GM18951 (cell line): ENCODE results near the gene MAFG.

Source experiments
- POLR2A ChIP-seq: IDR thresholded peaks from 4 replicates; pipeline ENCODE4 v1.6.1; 2011; ENCODE audit warnings: mild to moderate bottlenecking; ENCODE audit not compliant: insufficient read length, insufficient read depth; ENCODE audit errors: extremely low read depth
- in situ Hi-C: fragments of 300-500 bp; cut with MboI; formaldehyde crosslinking; loops from one replicate; pipeline ENCODE4 v1.12.0; 2022; ENCODE audit warnings: low sequenced_read_pairs, mixed read lengths, inconsistent platforms; ENCODE audit not compliant: unreplicated experiment

The MAFG gene

DNA sequence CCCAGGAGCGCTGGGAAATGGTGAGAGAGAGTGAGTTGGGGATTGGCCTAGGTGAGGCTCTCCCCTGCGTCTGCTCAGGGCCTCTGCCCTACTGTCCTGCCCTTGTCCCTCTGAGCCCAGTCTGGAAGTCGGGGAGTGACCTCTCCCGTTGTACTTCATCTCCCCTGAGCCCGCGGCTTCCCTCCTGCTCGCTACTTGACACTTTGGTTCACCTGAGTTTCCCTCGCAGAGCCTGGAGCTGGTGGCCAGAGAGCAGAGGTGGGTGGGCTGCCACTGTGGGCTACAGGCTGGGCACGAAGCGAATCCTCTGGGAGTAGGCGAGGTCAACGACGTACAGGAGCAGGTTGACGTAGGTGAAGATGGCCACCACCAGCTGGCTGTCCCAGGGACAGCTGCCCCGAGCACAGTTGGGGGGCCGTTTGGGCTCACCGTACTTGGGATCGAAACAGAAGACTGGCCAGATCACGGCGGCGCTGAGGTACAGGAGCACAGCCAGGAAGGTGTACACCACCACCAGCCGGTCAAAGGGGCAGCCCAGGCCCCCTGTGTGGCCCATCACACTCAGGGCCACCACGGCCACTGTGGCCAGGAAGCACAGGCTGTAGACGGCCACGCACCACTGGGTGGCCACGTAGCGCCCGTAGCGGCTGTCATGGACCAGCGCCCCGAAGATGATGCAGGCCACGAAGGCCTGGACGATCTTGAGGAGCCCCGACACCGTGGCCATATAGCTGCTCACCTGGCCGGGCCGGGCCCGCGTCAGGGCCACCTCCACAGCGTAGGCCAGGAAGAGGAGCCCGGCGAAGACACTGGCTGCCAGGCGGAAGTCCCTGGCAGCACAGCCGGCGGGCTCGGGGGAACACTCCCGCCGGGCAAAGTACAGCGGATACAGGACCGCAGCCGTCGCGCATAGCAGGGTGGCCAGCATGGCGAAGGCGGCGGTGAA, 13.3 kb upstream of the MAFG start:
- no peak for TF ChIP-seq POLR2A

DNA sequence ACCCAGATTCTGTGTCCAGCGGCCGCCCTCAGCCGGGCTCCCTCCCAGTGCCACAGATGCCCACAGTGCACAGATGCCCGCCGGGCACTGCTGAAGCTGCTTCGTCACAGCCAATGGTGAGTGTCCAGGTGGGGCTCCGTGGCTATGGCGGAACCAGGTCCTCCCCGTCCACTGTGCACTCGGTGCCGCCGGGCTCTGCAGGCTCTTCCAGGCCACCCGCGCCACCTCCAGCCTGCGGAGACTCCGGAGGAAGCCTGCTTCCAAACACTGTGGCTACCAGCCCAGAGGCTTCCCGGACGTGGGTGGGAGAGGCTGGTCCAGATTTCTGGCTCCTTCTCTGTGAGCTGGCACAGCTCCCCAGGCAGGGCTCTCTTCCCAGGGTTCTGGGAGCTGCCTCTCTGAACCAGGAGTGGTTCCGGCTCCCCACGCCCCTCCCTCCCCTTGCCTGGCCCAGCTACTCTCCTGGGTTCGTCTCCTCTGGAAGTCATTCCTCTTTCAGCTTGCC, 12.4 kb upstream of the MAFG start:
- in situ Hi-C loops = no loop called here
- TF ChIP-seq POLR2A = no peak

More for the DNA sequence above, 13.3 kb upstream of the MAFG start:
- in situ Hi-C loops = no loop called here

DNA sequence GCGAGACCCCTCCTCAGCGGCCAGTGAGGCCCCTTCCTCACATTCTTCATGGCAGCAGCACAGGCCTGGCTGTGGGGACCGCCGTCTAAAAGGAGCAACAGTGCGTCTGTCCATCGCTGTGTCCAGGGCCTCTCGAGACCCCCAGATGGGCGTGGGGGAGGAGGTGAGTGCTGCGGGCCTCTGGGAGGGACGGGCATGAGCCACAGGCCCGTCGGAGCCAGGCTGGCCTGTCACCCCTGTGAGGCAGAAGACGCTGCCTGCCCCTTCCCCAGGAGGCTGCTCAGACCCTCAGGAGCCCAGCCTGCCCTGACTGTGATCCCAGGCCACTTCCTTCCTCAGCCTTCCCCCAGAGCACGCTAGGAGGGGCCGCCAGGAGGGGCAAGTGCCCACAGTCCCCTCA, 11.7 kb upstream of the MAFG start:
- in situ Hi-C loops = no loop called here
- TF ChIP-seq POLR2A = no peak

DNA sequence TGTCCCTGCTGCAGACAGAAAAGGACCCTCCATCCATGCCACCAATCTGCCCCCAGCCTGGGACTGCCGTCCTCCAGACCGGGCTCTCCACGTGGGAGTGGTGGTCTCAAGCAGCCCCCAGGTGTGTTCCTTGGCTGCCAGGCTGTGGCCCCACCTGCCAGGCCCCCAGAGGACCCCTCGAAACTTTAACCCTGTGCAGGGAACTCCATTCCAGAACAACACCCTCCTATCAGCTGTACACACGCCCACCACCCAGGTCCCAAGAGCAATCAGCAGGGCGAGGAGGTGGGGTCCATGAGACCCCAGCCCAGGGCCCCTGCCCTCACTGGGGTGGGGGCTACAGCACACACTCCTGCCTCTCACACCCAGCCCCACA, 8.2 kb upstream of the MAFG start:
- in situ Hi-C loops = no loop called here
- no peak for TF ChIP-seq POLR2A

DNA sequence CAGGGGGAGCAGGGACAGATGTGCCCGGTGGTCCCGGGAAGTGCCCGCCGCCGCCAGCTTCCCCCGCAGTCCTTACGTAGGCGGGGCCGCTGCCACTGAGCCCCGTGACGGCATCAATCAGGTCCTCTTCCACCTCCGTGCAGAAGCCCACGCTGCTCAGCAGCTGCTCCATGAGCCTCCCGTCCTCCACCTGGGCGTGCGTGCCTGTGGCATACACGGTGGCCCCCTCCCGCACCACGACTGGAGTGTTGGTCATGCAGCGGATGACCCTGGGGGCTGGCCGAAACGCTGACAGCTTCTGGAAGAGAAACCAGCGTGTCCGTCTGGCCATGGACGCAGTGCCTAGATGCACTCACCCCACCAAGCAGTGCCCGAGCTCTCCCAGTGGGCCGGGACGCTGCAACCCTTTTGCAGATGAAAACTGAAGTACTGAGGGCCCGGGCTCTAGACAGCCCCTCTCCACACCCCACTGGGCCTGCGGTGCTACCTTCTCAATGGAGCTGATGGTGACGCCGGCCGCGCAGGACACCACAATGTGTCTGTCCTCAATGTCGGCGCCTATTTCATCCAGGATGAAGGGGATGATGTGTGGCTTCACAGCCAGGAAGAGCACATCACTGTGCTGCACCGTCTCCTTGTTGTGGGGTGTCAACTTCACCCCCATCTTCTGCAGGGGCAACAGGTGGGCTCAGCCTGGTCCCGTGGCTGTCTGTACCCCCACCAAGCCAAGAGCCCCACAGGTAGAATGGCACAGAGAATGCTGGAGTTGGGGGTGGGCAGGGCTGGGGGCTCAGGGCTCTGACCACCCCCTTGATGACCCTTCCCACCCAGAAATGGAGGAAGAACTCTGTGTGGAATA, 7.5 kb upstream of the MAFG start:
- no peak for TF ChIP-seq POLR2A
- in situ Hi-C loops = no loop called here

DNA sequence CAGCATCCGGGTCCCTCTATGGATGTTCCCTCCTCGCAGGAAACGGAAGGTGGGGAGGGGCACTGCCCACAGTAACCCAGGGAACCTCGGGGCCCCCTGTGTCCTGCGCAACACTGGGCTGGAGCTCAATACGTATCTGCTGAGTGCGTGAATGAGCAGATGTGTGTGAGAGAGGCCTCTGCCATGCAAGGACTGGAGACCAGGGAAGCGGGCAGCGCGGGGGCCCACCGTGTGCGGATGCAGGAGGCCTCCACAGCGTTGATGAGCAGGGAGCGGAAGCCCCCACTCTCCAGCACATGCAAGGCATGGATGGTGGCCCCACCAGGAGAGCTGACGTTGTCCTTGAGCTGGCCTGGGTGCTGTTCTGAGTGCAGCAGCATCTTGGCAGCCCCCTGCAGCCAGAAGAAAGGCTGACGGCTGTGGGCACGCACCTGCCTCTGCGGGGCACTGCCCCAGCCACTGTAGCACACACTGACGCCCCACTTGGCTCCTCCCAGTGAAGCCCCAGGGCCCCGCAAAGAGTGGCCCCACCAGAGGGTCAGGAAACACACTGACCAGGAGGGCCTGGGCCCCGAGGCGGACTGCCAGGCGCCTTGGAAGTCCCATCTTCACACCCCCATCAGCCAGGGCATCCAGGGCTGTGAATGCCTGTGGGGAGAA, 6.7 kb upstream of the MAFG start:
- no peak for TF ChIP-seq POLR2A
- in situ Hi-C loops = no loop called here

DNA sequence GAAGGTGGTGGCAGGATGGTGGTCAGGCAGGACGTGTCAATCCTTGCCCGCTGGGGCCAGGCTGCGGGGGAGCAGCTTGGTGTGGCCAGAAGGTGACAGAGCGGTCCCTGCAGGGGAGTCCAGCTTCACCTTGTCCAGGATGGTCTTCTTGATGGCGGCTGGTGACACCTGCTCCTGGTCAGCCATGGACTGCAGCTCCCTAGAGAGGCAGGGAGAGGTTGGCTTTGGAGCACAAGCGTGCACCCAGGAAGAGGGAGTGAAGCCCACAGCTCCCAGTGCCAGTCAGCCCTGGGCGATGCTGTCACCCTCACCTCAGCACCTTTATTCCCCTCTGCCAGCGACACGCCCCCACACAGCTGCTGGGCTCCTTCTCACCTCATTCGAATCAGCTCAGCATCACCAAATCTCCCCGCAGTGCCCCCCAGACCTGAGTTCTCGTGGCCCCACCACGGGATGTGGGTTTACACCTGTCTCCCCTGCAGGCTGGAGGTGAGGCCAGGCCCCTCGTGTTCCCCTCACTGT, 5.7 kb upstream of the MAFG start:
- in situ Hi-C loops = no loop called here
- peak; percentile 7 for TF ChIP-seq POLR2A

DNA sequence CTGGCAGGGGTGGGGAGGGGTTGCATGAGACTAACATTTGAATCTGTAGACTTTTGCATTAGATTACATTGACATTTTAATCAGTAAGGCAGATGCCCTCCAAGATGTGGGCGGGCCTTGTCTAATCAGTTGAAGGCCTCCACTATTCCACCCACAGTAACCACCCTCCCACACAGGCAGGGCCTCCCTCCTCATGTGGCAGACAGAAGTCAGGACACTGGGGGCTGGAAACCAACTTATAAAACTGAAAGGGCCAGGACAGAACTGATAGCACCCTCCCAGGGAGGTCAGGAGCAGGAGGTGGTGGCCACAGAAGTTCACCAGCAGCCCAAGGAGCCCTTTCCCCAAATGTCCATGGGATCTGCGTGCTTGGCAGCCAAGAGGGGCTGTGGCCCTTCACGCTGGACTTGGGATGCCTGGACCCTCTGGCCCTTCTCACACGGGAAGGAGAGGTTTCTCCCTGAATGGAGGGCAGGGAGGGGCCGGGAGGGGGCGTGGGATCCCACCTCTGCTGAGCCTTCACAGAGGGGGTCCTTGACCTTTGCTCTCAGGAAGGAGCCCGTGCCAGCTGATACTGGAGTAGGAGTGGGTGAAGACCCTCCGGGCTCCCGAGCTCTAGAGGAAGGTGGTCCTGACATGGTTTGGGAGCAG, 4.9 kb upstream of the MAFG start:
- in situ Hi-C loops = no loop called here
- TF ChIP-seq POLR2A = no peak

DNA sequence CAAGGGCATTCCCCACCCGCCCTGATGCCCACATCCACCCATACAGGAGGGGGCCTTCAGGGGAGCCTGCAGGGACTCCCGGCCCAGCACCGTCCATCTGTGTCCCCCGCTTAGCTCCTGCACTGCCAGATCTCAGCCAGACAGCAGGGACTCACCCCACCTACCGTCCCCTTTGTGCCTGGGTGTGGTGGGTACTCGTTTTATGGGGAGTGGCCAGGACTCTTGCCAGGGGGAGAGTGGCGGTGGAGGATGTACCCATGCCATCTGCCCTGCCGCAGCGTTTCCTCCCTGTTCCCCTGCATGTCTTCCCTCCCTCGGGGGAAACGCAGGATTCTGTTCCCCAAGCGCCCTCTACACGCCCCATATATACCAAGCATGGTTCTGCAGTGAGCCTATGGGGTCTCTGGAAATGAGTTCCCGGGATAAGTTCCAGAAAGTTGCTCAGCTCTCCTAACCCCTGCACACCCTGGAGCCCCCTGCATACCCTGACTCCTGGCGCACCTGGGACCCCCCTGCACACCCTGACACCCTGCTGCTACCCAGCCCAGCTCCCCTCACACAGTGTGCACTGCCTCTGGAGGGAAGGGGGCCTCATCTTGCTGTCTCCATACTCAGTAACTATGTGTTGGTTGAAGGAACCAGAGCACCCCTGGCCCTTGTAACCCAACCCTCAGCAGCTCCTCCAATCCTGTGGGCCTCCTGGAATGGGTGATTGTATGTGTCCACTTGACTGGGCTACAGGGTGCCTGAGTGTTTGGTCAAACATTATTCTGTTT, 4.2 kb upstream of the MAFG start:
- in situ Hi-C loops = no loop called here
- no peak for TF ChIP-seq POLR2A

DNA sequence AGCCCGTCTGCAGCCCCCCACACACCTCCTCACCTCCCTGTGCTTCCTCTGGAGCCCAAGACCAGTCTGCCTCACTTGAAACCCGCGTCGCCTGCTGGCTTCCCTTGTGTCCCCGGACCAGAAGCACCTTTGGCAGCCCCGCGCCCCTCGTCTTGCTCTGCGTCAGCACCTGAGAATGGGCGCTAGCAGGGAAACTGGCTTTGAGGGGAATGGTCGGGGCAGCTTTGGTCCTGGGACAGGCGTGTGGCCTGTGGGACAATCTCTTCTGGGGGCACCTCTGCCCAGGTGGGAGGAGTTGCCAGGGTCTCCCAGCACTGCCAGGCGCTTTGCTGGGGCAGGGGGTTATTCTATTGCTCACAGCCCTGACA, 3.6 kb upstream of the MAFG start:
- in situ Hi-C loops = no loop called here
- TF ChIP-seq POLR2A = no peak

DNA sequence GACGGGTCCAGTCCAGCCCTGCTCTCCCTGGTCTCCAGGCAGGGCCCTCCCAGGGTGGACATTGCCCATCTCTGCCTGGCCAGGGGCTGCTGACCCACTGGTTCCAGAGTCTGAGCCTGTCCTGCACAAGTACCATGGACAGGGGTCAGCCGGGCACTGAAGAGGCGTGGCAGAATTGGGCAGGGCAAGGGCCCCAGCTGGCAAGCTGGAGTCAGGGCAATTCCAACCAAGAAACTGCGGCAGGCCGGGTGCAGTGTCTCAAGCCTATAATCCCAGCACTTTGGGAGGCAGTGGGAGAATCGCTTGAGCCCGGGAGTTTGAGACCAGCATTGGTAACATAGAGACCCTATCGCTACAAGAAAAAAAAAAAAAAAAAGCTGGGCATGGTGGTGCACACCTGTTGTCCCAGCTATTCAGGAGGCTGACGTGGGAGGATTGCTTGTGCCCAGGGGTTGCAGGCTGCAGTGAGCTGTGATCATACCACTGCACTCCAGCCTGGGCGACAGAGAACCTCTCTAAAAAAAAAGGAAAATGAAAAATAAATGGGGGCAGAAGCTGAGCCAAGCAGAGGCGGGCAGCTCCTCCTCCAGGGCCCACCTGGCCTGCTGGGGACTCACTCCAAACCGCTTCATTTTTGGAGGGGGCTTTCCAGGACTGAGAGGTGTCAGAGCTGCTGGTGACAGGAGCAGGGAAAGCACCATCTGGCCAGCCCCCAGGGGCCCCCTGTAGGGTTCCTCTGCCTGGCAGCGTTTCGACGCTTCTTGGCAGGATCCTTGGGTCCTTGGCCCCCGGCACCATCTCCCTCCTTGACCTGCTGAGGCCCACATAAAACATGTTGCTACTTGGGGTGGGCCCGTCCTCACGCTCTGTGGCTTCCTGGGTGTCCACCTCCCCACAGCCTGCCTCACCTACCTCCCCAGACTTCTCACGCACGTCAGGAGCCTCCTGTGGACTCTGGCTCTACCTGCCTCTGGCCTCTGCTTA, 2.9 kb upstream of the MAFG start:
- in situ Hi-C loops = no loop called here
- no peak for TF ChIP-seq POLR2A
